Hepatocyte (in vitro differentiated cells): ENCODE measurements around the gene IL17REL.

Experiments used
- EZH2 ChIP-seq: fragments of 200-600 bp; sonication (generic); IDR thresholded peaks from 2 replicates; pipeline ENCODE4 v1.6.1; 2016; ENCODE audit warnings: antibody characterized with exemption, mild to moderate bottlenecking, borderline replicate concordance
- EZH2phosphoT487 ChIP-seq: fragments of 200-600 bp; sonication (generic); IDR thresholded peaks from one replicate; pipeline ENCODE4 v1.6.1; 2018; ENCODE audit warnings: antibody characterized with exemption, mild to moderate bottlenecking, low read depth, moderate library complexity; ENCODE audit not compliant: unreplicated experiment, severe bottlenecking
- TF ChIP-seq, protein P1 (sequence below): fragments of 200-600 bp; sonication (generic); IDR thresholded peaks from 2 replicates; pipeline ENCODE4 v1.5.1; 2016; ENCODE audit warnings: antibody characterized with exemption, mild to moderate bottlenecking; ENCODE audit not compliant: poor library complexity

DNA sequence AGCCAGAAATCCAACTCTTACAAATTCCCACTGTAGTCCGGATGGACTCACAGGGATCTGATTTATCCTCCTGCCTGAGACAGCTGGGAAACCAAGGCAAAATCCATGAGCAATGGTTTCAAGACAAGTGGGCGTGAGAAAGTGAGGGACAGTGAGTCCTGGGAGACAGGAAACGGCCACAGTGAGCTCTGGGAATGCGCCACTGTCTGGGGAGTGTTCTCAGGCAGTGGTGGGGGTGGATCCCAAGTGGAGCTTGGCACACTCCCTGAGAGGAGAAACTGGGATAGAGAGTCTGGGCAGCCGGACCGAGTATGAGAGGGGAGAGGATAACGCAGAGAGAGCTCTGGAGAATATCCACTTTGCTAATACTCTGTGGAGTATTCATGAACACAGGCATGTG is 9.8 kb downstream of the IL17REL start:
- TF ChIP-seq, protein P1, sequence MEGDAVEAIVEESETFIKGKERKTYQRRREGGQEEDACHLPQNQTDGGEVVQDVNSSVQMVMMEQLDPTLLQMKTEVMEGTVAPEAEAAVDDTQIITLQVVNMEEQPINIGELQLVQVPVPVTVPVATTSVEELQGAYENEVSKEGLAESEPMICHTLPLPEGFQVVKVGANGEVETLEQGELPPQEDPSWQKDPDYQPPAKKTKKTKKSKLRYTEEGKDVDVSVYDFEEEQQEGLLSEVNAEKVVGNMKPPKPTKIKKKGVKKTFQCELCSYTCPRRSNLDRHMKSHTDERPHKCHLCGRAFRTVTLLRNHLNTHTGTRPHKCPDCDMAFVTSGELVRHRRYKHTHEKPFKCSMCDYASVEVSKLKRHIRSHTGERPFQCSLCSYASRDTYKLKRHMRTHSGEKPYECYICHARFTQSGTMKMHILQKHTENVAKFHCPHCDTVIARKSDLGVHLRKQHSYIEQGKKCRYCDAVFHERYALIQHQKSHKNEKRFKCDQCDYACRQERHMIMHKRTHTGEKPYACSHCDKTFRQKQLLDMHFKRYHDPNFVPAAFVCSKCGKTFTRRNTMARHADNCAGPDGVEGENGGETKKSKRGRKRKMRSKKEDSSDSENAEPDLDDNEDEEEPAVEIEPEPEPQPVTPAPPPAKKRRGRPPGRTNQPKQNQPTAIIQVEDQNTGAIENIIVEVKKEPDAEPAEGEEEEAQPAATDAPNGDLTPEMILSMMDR = no peak
- TF ChIP-seq EZH2phosphoT487 (no peak), EZH2 (no peak)
